Right lobe of liver (tissue), 4 donors: Measurements from ENCODE around the gene ARHGEF12.

ENCODE experiments used
- CTCF ChIP-seq, 4 donors: fragments of 200-600 bp in 3 of 4; fragments of 450-650 bp in 1 of 4; IDR thresholded peaks; one replicate each; pipeline versions ENCODE4 v1.5.1 to v1.8.0; 2016 to 2022; ENCODE audit warnings: antibody characterized with exemption in 4 of 4, mild to moderate bottlenecking in 2 of 4
- POLR2A ChIP-seq: fragments of 450-650 bp; IDR thresholded peaks from one replicate; pipeline ENCODE4 v1.6.1; 2017; ENCODE audit warnings: antibody characterized with exemption, mild to moderate bottlenecking
- donor health status: DM: no; HTN: no; CAD: no.
- donor health status: DM: no; HTN: no; CAD: no.
- donor health status: DM: no; HTN: yes; CAD: no.

GRCh38 chr11:120516461-120517389 is 180.5 kb downstream of the ARHGEF12 start:
- TF ChIP-seq CTCF (IDR thresholded peaks at IDR 0.05), result no peak
- TF ChIP-seq POLR2A, result no peak
